BJ (cell line): ENCODE measurements around the gene NTSR1. TPM values are rescaled to one million over a fixed set of nuclear protein-coding genes. Genes with fewer than 3 reads are reported as not detected.

Source experiments
- CTCF ChIA-PET: fragments of 350-600 bp; formaldehyde crosslinking; extraction: SDS; loops from one replicate; lab custom pipeline; 2021; ENCODE audit warnings: antibody characterized with exemption, inconsistent platforms; lab: Yijun Ruan, JAX
- POLR2A ChIA-PET: fragments of 300-600 bp; sonication (Branson Sonifier 250); formaldehyde crosslinking; extraction: SDS; loops from one replicate; lab custom pipeline; 2021; ENCODE audit warnings: antibody characterized with exemption; lab: Charles Lee
- DNase-seq: peaks from one replicate; pipeline ENCODE4 v3.0.0-alpha.2; 2011; ENCODE audit warnings: low read depth
- H3K27me3 ChIP-seq: 2 replicates; pipeline ENCODE4 v1.6.0; 2011; ENCODE audit warnings: low read length; ENCODE audit not compliant: control insufficient read depth, insufficient read depth
- H3K36me3 ChIP-seq: 2 replicates; pipeline ENCODE4 v1.5.1; 2011; ENCODE audit warnings: low read length; ENCODE audit not compliant: control insufficient read depth, insufficient read depth
- H3K4me3 ChIP-seq: 2 replicates; pipeline ENCODE4 v1.5.1; 2011; ENCODE audit warnings: low read depth, mild to moderate bottlenecking, control low read depth, low read length
- polyA plus RNA-seq: library from polyadenylated mRNA; depleted of rRNA; stranded (reverse); fragments of >200 nt; gene quantifications from 2 replicates; pipeline ENCODE4 v1.2.3, GENCODE V29; 2011
- TF ChIP-seq, protein P1 (sequence below): IDR thresholded peaks from 2 replicates; pipeline ENCODE4 v1.5.1; 2011; ENCODE audit warnings: low read depth, mild to moderate bottlenecking, control low read depth, inconsistent platforms, low read length, moderate library complexity; ENCODE audit not compliant: insufficient read depth

The NTSR1 gene
- polyA plus RNA-seq, 1 experiment = 0.05 TPM

DNA sequence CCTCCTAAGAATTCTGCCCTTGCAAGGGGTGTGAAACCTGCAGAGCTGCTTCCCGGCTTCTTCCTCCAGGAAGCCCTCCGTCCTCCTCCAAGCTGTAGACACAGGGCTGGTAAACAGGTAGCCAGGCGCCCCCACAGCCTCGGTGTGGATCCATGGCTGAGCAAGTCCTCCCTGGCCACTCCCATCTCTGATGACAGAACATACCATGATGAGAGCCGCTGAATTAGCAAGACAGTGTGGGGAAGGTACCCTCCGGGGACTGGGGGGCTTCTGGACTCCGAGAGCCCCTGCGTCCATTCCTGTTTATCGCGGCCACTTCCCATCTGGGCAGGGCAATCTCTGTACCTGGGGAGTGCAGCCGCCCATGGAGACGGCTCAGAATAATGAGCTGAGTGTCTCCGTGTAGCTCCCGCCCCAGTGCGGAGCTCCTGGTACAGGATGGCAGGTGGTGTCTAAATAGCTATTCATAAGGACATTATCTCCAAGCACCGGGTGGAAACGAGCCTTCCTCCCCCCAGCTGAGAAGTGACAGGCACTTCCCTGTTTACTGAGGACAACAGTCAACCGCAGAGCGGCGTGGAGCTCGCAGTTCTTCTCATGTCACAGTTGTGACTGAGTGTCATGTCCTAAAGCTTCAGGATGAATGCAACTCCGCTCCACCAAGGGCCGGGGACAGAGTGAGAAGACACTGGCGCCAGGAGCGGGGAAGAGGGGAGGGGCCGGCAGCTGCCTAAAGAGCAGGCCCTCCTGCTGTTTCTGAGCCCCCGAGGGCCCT is 22.7 kb upstream of the NTSR1 start:
- Histone ChIP-seq H3K27me3 (peaks cover 3% of the 10 kb centered on the region), H3K4me3 (no peak overlapping the region), H3K36me3 (no peaks in the 10 kb centered on the region)
- CTCF ChIA-PET = interaction anchor here (1.0 to 1.5 kb wide), 3 partner anchors 16 to 106 kb away, joined by 4 to 8 read pairs (median 4); no protein-coding TSS in a partner anchor
- DNase-seq = no peak
- POLR2A ChIA-PET = no interaction called here
- TF ChIP-seq, protein P1, sequence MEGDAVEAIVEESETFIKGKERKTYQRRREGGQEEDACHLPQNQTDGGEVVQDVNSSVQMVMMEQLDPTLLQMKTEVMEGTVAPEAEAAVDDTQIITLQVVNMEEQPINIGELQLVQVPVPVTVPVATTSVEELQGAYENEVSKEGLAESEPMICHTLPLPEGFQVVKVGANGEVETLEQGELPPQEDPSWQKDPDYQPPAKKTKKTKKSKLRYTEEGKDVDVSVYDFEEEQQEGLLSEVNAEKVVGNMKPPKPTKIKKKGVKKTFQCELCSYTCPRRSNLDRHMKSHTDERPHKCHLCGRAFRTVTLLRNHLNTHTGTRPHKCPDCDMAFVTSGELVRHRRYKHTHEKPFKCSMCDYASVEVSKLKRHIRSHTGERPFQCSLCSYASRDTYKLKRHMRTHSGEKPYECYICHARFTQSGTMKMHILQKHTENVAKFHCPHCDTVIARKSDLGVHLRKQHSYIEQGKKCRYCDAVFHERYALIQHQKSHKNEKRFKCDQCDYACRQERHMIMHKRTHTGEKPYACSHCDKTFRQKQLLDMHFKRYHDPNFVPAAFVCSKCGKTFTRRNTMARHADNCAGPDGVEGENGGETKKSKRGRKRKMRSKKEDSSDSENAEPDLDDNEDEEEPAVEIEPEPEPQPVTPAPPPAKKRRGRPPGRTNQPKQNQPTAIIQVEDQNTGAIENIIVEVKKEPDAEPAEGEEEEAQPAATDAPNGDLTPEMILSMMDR = no peak

DNA sequence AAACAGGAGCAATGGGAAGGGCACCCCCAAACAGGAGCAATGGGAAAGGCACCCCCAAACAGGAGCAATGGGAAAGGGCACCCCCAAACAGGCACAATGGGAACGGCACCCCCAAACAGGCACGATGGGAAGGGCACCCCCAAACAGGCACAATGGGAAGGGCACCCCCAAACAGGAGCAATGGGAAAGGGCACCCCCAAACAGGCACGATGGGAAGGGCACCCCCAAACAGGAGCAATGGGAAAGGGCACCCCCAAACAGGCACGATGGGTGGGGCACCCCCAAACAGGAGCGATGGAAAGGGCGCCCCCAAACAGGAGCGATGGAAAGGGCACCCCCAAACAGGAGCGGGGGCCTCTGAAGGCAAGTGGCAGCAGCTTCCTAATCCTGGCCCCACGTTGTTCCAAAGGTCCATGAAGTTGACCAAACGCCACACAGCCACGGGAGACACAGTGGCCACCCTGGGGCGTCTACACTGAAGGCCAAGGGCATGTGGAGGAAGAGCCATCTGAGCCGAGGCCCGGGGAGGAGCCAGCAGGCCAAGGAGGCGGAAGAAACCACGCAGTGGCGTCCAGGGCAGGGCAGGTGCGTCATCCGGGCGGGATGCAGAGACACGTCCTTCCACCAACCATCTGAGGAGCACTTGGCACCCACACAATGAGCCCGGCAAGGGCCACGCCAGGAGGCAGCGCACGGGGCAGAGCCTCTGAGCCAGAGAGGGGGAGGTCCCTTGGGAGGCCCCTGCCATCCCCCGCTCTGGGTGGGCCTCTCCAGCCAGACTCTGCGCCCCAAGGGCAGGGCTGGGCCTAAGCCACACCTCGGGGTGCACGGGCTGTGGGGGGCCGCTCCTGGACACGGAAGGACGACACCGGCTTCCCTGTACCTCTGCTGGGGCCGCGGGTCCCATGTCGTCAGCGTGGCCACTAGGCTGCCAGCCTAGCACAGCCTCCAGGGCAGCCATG is 21.5 kb upstream of the NTSR1 start:
- Histone ChIP-seq H3K4me3 (no peak overlapping the region), H3K36me3 (no peaks in the 10 kb centered on the region), H3K27me3 (peaks cover 3% of the 10 kb centered on the region)
- ChIA-PET CTCF (interaction anchor here (1.0 to 1.5 kb wide), 2 partner anchors 17 to 105 kb away, joined by 4 to 8 read pairs; no protein-coding TSS in a partner anchor), POLR2A (interaction anchor here (0.6 kb wide), 1 partner anchor 33 kb away, joined by 3 read pairs; no protein-coding TSS in a partner anchor)
- TF ChIP-seq, protein P1 = no peak
- no peak for DNase-seq

- Histone ChIP-seq H3K27me3 (peaks cover 3% of the 10 kb centered on the region), H3K36me3 (no peaks in the 10 kb centered on the region), H3K4me3 (no peak overlapping the region)
- POLR2A ChIA-PET = no interaction called here
- DNase-seq = no peak
- CTCF ChIA-PET = interaction anchor here (0.6 to 1.2 kb wide), 3 partner anchors 9 to 120 kb away, joined by 3 to 4 read pairs (median 4); no protein-coding TSS in a partner anchor
- TF ChIP-seq, protein P1 = no peak
These were observed 20.6 kb upstream of the NTSR1 start for GRCh38 chr20:62688083-62688482.

DNA sequence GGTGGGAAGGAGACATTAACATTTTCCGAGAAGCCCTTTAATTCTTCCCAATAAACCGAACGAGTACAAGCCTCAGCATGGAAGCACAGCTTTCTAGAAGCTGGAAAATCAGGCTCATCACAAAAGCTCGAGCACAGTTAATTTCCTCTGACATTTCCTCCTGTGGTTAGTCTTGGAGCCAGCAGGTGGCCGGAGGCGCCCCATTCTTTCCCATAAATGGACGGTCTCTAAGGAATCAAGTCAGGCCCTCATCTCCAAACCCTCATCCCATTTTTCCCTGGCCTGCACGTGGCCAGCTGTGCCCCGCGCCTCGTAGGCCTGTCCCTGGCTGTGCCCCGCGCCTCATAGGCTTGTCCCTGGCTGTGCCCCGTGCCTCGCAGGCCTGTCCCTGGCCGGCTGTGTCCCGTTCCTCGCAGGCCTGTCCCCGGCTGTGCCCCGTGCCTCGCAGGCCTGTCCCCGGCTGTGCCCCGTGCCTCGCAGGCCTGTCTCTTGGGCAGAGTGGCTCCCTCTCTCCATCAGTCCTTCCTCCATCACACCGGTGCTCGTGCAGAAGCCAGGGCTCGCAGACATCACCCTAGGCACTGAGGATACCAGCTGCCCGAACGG is 19.7 kb upstream of the NTSR1 start:
- Histone ChIP-seq H3K4me3 (no peak overlapping the region), H3K36me3 (no peaks in the 10 kb centered on the region), H3K27me3 (peaks cover 3% of the 10 kb centered on the region)
- ChIA-PET CTCF (interaction anchor here (0.6 to 1.2 kb wide), 3 partner anchors 10 to 119 kb away, joined by 3 to 4 read pairs (median 4); no protein-coding TSS in a partner anchor), POLR2A (no interaction called here)
- DNase-seq = no peak
- TF ChIP-seq, protein P1 = 0 out of 2 replicates have a peak, but pooled peaks have one; percentile 11
